ENCODE results near the gene FBXO42.

- no peak for TF ChIP-seq POLR2AphosphoS5 (IDR thresholded peaks at IDR 0.05)
- no peak for TF ChIP-seq CTCF (IDR thresholded peaks at IDR 0.05 in 8 of 11, conservative IDR thresholded peaks at IDR 0.05 in 3 of 11)
- TF ChIP-seq POLR2A (IDR thresholded peaks at IDR 0.05): no peak
Measured at GRCh38 chr1:16196874-16197273, 155.4 kb downstream of the FBXO42 start.

Measured in spleen (tissue), 7 donors.